Hepatocyte (in vitro differentiated cells): ENCODE measurements around the gene PABPC1L.

Experiments used
- EZH2 ChIP-seq: fragments of 200-600 bp; sonication (generic); IDR thresholded peaks from 2 replicates; pipeline ENCODE4 v1.6.1; 2016; ENCODE audit warnings: antibody characterized with exemption, mild to moderate bottlenecking, borderline replicate concordance
- TF ChIP-seq, protein P1 (sequence below): fragments of 200-600 bp; sonication (generic); IDR thresholded peaks from 2 replicates; pipeline ENCODE4 v1.5.1; 2016; ENCODE audit warnings: antibody characterized with exemption, mild to moderate bottlenecking; ENCODE audit not compliant: poor library complexity

DNA sequence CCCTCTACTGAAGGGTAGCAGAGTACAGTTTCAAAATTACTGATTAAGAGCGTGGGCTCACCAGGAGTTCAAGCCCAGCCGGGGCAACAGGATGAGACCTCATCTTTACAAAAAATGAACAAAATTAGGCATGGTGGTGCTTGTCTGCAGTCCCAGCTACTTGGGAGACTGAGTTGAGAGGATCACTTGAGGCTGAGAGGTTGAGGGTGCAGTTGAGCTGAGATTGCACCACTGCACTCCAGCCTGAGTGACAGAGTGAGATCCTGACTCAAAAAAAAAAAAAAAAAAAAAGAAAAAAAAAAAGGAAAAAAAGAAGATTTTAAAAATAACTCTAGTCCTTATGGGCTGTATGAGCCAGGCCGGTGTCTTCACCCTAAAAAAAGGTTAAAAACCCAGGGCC, 18.7 kb downstream of the PABPC1L start:
- TF ChIP-seq, protein P1, sequence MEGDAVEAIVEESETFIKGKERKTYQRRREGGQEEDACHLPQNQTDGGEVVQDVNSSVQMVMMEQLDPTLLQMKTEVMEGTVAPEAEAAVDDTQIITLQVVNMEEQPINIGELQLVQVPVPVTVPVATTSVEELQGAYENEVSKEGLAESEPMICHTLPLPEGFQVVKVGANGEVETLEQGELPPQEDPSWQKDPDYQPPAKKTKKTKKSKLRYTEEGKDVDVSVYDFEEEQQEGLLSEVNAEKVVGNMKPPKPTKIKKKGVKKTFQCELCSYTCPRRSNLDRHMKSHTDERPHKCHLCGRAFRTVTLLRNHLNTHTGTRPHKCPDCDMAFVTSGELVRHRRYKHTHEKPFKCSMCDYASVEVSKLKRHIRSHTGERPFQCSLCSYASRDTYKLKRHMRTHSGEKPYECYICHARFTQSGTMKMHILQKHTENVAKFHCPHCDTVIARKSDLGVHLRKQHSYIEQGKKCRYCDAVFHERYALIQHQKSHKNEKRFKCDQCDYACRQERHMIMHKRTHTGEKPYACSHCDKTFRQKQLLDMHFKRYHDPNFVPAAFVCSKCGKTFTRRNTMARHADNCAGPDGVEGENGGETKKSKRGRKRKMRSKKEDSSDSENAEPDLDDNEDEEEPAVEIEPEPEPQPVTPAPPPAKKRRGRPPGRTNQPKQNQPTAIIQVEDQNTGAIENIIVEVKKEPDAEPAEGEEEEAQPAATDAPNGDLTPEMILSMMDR: no peak
- no peak for TF ChIP-seq EZH2
